HG03135 (cell line): ENCODE data around the gene AK2.
A peak's percentile ranks its signal among the peaks of the same experiment; 100 is the strongest.
"Not testable (repeated sequence)": the region's sequence is repeated elsewhere in the genome, so short reads cannot be mapped to it uniquely, and the experiment has no call there.

Experiments used
- ATAC-seq: cut with Tn5 transposase; IDR thresholded peaks from one replicate; pipeline ENCODE4 v1.9.1; 2021; ENCODE audit warnings: mild to moderate bottlenecking, moderate library complexity; ENCODE audit not compliant: unreplicated experiment

The AK2 gene

DNA sequence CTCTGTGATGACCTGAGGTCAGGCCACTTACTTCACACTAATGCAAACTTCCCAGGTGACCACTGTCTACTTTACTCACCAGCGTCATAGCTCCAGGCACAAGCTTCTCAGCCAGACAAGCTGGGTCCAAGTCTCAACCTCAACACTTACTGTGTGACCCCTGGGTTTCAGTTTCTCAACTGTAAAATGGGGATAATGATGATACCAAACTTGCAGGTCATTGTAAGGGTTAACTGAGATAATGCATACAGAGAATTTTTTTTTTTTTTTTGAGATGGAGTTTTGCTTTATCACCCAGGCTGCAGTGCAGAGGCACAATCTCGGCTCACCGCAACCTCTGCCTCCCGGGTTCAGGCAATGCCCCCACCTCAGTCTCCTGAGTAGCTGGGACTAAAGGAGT, 34.7 kb downstream of the AK2 start:
- ATAC-seq, result no peak

- ATAC-seq, result no peak
Observed at GRCh38 chr1:33001282-33001681, 35.4 kb downstream of the AK2 start.

GRCh38 chr1:33000427-33001026, 36.2 kb downstream of the AK2 start:
- no peak for ATAC-seq

- no peak for ATAC-seq
Observed at GRCh38 chr1:32998997-32999396, 37.7 kb downstream of the AK2 start.

DNA sequence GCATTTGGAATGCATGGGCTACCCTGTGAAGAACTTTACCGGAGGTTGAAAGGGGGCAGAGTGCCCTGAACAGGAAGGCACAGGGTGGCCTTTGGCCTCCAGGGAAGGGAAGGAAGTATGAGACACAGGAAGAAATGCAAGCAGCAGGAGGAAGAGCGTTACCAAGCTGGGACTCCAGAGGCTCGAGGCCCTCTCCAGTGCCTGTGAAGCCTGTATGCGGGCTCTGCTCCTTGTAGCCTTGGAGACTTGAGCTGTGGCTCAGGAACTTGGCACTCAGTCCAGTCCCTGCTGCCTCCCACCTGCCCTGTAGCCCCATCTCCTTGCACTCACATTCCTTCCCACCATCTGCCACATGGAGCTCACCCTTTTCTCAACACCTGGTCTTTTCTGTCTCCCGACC, 38.6 kb downstream of the AK2 start:
- ATAC-seq, result no peak

DNA sequence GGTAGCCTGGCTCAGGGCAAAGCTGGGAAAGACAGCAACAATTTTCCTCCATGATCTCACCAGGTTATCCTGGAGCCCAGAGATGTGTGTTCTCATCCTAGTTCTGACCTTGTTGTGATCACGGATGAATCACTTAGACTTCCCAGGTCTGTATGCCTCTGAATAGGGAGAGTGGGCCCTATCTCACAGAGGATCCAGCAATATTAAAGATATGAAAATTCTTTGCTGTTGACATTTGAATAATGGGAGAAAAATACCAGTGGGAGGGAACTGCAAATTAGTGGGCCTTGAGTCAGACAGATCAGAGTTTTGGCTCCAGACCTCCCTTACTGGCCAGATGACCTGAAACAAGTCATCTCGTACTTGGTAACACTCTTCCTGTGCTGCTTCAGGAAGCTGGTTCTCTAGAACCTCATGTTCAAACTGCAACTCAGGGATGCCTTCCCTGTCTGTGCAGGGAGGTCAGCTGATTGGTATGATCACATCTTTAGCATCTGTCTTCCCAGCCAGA, 39.2 kb downstream of the AK2 start:
- no peak for ATAC-seq

DNA sequence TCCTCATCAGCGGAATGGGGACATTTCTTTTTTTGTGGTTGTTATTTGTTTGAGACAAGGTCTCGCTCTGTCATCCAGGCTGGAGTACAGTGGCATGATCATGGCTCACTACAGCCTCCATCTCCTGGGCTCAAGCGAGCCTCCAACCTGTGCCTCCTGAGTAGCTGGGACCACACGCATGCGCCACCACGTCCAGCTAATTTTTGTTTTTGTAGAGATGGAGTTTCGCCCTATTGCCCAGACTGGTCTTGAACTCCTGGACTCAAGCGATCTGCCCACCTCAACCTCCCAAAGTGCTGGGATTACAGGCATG, 43.4 kb downstream of the AK2 start:
- not testable (repeated sequence) for ATAC-seq

DNA sequence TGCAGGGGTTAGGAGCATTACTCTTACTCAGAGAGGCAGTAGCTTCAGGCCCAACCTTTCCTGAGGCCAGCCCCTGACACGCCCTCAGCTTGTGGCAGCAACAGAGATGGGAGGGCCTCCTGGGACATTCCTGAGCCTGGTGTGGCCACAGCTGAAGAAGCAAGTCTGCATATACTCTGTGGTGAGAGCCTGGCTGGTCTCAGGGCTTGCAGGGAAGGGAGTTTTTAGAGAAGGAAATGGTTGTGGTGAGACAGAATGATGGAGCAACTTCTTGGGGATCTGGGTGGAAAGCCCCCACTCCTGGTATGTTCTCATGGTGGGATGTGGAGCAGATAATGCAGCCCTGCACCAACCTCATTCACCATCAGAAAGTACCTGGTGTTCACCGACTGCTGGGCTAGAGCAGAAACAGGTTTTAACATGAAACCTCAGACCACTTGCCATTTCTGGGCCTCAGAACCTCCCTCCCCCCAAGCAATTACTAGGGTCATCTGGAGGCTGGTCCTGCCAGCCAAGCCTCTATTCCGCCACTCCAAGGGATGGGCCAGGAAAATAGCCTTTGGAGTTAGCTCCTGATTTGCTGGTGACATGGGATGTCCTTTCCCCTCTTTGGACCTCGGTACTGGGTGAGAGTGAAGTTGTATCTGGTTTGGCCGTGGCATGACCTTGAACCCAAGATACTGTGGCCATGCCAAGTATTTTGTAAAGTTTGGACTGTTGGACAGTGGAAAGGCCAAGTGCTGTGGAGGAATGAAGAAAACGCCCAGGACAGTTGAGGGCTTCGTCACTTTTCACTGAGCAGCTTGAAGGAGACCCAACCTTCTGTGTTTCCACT, 44.0 kb downstream of the AK2 start:
- ATAC-seq, result peak; percentile 67

DNA sequence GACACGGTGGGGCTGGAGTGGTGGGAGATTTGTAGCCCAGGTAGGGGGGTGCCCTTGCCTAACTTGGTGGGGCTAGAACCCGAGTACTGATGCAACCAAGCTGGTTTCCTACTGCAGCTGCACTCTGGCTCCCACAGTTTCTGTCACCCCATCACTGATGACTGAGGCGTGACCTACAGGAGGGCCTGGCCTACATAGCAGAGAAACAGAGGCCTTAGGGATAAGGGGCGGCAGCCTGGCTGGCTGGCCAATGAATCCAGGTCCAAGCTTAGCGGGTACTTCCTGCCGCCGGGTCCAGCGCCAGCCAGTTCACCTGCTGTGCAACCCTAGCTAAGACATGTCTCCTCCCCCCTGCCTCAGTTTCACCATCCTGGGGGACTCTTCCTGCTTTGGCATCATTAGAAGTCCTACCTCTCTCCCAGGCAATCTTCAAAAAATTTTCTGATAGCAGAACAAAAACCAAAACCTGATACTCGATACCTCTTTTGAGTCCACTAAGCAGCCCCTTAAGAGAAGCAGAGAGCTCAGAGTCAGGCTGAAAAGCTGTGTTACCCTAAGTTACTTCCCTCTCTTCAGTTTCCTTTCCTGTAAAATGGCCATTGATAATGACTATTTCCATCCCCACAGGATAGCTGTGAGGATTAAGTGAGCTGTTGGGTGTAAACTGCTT, 44.7 kb downstream of the AK2 start:
- peak; percentile 38 for ATAC-seq

GRCh38 chr1:32991386-32991785, 45.3 kb downstream of the AK2 start:
- no peak for ATAC-seq

DNA sequence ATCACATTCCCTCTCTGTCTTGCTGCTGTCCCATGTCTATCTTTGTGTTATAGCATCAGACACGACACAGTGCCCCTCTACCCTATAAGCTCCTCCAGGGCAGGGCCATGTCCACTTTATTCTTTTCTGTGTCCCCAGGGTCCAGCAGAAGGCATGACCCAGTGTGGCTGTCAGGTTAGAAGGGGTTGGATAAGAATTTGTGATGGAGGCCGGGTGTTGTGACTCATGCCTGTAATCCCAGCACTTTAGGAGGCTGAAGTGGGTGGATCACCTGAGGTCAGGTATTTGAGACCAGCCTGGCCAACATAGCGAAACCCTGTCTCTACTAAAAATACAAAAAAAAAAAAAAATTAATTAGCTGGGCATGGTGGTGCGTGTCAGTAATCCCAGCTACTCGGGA, 45.8 kb downstream of the AK2 start:
- ATAC-seq, result no peak

GRCh38 chr1:32989160-32990050, 47.3 kb downstream of the AK2 start:
- no peak for ATAC-seq

- ATAC-seq, result no peak
Observed at GRCh38 chr1:32988665-32989064, 48.0 kb downstream of the AK2 start.

GRCh38 chr1:32985226-32985625, 51.5 kb downstream of the AK2 start:
- no peak for ATAC-seq

- no peak for ATAC-seq
Observed at GRCh38 chr1:32984455-32985171, 52.1 kb downstream of the AK2 start.

DNA sequence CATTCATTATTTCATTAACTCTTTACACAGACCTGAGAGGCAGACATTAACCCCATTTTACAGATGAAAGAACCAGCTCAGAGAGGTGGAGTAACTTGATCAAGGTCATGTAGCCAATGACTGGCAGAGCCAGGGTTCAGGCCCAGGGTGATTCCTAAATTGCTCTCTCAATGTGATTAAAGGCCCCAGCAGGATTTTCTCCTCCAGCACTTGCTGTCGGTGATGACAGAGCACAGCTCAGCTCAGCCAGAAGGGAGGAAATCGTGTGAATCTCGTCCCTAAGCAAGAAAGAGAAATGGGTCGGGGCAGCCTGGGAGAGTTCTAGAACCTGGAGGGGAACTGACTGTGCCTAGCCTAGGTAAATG, 52.6 kb downstream of the AK2 start:
- no peak for ATAC-seq

- no peak for ATAC-seq
Observed at GRCh38 chr1:32983020-32983419, 53.7 kb downstream of the AK2 start.

GRCh38 chr1:32981003-32981901, 55.4 kb downstream of the AK2 start:
- peak; percentile 78 for ATAC-seq

GRCh38 chr1:32980080-32980479, 56.6 kb downstream of the AK2 start:
- ATAC-seq, result no peak
